ENCODE data around the gene KIAA1210. TPM values are rescaled to one million over a fixed set of nuclear protein-coding genes. Genes with fewer than 3 reads are reported as not detected.
A peak's percentile ranks its signal among the peaks of the same experiment; 100 is the strongest.

The KIAA1210 gene
- total and polyA plus RNA-seq, 2 experiments from 2014 or later: not detected

- Histone ChIP-seq H3K27ac (ENCODE audit: low read depth) (no peak overlapping the region), H3K79me2 (replicated peaks; ENCODE audit: insufficient read depth) (no peaks in the 10 kb centered on the region), H3K27me3 (ENCODE audit: insufficient read depth) (no peaks in the 10 kb centered on the region), H3F3A (replicated peaks; ENCODE audit: low read depth) (no peaks in the 10 kb centered on the region), H2AFZ (no peak overlapping the region), H4K20me1 (replicated peaks; ENCODE audit: insufficient read depth) (no peaks in the 10 kb centered on the region), H3K4me3 (no peak overlapping the region), H3K9me2 (ENCODE audit: insufficient read depth) (no peaks in the 10 kb centered on the region), H3K36me3 (ENCODE audit: insufficient read depth) (no peaks in the 10 kb centered on the region), H3K4me2 (no peak overlapping the region), H3K4me1 (ENCODE audit: insufficient read depth) (peaks cover 9% of the 10 kb centered on the region; the same call in 1 of the 2 replicates)
- peak; percentile 78 for ATAC-seq
- no peaks in the 10 kb centered on the region for H3K36me3 Mint-ChIP-seq (ENCODE audit: low read depth)
- no peaks in the 10 kb centered on the region; the same call in 2 of the 3 replicates for H3K9me3 Mint-ChIP-seq
- no peaks in the 10 kb centered on the region for H3K27me3 Mint-ChIP-seq (ENCODE audit: insufficient read depth, low read depth, poor library complexity)
- TF ChIP-seq EZH2 (IDR thresholded peaks at IDR 0.05; ENCODE audit: low read depth, unreplicated experiment): no peak
- TF ChIP-seq, protein P1, sequence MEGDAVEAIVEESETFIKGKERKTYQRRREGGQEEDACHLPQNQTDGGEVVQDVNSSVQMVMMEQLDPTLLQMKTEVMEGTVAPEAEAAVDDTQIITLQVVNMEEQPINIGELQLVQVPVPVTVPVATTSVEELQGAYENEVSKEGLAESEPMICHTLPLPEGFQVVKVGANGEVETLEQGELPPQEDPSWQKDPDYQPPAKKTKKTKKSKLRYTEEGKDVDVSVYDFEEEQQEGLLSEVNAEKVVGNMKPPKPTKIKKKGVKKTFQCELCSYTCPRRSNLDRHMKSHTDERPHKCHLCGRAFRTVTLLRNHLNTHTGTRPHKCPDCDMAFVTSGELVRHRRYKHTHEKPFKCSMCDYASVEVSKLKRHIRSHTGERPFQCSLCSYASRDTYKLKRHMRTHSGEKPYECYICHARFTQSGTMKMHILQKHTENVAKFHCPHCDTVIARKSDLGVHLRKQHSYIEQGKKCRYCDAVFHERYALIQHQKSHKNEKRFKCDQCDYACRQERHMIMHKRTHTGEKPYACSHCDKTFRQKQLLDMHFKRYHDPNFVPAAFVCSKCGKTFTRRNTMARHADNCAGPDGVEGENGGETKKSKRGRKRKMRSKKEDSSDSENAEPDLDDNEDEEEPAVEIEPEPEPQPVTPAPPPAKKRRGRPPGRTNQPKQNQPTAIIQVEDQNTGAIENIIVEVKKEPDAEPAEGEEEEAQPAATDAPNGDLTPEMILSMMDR (conservative IDR thresholded peaks at IDR 0.05; ENCODE audit: low read depth in 2 of 2): peak; percentile 64 to 75
- no peak overlapping the region for H3K4me3 Mint-ChIP-seq
- peaks cover 7% of the 10 kb centered on the region; the same call in 2 of the 3 replicates for H3K4me1 Mint-ChIP-seq
- no peak overlapping the region for H3K27ac Mint-ChIP-seq
- DNase-seq (ENCODE audit: low spot score): peak; percentile 64
These were observed 60.4 kb downstream of the KIAA1210 start for GRCh38 chrX:119067023-119067739.

DNA sequence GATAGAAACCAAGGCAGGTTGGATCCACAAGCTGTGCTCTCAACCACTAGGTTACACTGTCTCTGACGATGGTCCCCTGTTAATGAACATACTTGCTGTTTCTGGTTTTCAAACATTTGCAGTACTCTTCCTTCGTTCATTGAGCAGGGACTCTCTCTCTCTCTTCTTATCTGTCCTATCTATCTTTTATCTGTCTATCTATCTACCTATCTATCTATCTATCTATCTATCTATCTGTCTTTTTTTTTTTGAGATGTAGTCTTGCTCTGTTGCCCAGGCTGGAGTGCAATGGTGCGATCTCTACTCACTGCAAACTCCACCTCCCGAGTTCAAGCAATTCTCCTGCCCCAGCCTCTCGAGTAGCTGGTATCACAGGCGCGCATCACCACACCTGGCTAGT is 64.2 kb downstream of the KIAA1210 start:
- ATAC-seq: no peak
- TF ChIP-seq, protein P2, sequence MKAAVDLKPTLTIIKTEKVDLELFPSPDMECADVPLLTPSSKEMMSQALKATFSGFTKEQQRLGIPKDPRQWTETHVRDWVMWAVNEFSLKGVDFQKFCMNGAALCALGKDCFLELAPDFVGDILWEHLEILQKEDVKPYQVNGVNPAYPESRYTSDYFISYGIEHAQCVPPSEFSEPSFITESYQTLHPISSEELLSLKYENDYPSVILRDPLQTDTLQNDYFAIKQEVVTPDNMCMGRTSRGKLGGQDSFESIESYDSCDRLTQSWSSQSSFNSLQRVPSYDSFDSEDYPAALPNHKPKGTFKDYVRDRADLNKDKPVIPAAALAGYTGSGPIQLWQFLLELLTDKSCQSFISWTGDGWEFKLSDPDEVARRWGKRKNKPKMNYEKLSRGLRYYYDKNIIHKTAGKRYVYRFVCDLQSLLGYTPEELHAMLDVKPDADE (IDR thresholded peaks at IDR 0.05): no peak
- TF ChIP-seq ZNF114 (CRISPR knock-in tag; IDR thresholded peaks at IDR 0.05) (no peak), STAT1 (IDR thresholded peaks at IDR 0.05; ENCODE audit: unreplicated experiment) (no peak), CREB1 (CRISPR knock-in tag; IDR thresholded peaks at IDR 0.05; ENCODE audit: low read depth) (no peak), ZNF331 (CRISPR knock-in tag; IDR thresholded peaks at IDR 0.05; ENCODE audit: low read depth) (no peak), POLR2AphosphoS5 (IDR thresholded peaks at IDR 0.05; ENCODE audit: low read depth) (no peak), NANOG (IDR thresholded peaks at IDR 0.05; ENCODE audit: borderline replicate concordance) (no peak), EZH2phosphoT487 (IDR thresholded peaks at IDR 0.05; ENCODE audit: unreplicated experiment) (no peak), EZH2 (IDR thresholded peaks at IDR 0.05; ENCODE audit: low read depth, unreplicated experiment) (no peak), JUNB (IDR thresholded peaks at IDR 0.05; ENCODE audit: unreplicated experiment) (no peak)
- TF ChIP-seq, protein P1 (conservative IDR thresholded peaks at IDR 0.05; ENCODE audit: low read depth in 2 of 2): no peak
- TF ChIP-seq, protein P3, sequence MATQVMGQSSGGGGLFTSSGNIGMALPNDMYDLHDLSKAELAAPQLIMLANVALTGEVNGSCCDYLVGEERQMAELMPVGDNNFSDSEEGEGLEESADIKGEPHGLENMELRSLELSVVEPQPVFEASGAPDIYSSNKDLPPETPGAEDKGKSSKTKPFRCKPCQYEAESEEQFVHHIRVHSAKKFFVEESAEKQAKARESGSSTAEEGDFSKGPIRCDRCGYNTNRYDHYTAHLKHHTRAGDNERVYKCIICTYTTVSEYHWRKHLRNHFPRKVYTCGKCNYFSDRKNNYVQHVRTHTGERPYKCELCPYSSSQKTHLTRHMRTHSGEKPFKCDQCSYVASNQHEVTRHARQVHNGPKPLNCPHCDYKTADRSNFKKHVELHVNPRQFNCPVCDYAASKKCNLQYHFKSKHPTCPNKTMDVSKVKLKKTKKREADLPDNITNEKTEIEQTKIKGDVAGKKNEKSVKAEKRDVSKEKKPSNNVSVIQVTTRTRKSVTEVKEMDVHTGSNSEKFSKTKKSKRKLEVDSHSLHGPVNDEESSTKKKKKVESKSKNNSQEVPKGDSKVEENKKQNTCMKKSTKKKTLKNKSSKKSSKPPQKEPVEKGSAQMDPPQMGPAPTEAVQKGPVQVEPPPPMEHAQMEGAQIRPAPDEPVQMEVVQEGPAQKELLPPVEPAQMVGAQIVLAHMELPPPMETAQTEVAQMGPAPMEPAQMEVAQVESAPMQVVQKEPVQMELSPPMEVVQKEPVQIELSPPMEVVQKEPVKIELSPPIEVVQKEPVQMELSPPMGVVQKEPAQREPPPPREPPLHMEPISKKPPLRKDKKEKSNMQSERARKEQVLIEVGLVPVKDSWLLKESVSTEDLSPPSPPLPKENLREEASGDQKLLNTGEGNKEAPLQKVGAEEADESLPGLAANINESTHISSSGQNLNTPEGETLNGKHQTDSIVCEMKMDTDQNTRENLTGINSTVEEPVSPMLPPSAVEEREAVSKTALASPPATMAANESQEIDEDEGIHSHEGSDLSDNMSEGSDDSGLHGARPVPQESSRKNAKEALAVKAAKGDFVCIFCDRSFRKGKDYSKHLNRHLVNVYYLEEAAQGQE (IDR thresholded peaks at IDR 0.05; ENCODE audit: unreplicated experiment): no peak

More for the DNA sequence above, 64.2 kb downstream of the KIAA1210 start:
- Histone ChIP-seq H3K36me3 (ENCODE audit: insufficient read depth) (no peaks in the 10 kb centered on the region), H4K20me1 (replicated peaks; ENCODE audit: insufficient read depth) (no peaks in the 10 kb centered on the region), H2AFZ (no peak overlapping the region), H3K79me2 (replicated peaks; ENCODE audit: insufficient read depth) (no peaks in the 10 kb centered on the region), H3K4me2 (no peak overlapping the region), H3K27me3 (ENCODE audit: insufficient read depth) (no peaks in the 10 kb centered on the region), H3K9me2 (ENCODE audit: insufficient read depth) (no peaks in the 10 kb centered on the region), H3K4me3 (no peak overlapping the region), H3K27ac (ENCODE audit: low read depth) (no peak overlapping the region), H3F3A (replicated peaks; ENCODE audit: low read depth) (no peaks in the 10 kb centered on the region), H3K4me1 (ENCODE audit: insufficient read depth) (peaks cover 10% of the 10 kb centered on the region; the same call in 1 of the 2 replicates)
- Mint-ChIP-seq H3K4me1 (peaks cover 7% of the 10 kb centered on the region; the same call in 2 of the 3 replicates), H3K4me3 (no peak overlapping the region), H3K36me3 (ENCODE audit: low read depth) (no peaks in the 10 kb centered on the region), H3K9me3 (no peaks in the 10 kb centered on the region; the same call in 2 of the 3 replicates), H3K27ac (no peak overlapping the region), H3K27me3 (ENCODE audit: insufficient read depth, low read depth, poor library complexity) (no peaks in the 10 kb centered on the region)
- no peak for DNase-seq (ENCODE audit: low spot score)

Measured in GM23338 (cell line).